ENCODE data around the gene TSPY1. TPM values are rescaled to one million over a fixed set of nuclear protein-coding genes. Genes with fewer than 3 reads are reported as not detected.
"Not testable (repeated sequence)": the region's sequence is repeated elsewhere in the genome, so short reads cannot be mapped to it uniquely, and the experiment has no call there.

TSPY1 gene, protein sequence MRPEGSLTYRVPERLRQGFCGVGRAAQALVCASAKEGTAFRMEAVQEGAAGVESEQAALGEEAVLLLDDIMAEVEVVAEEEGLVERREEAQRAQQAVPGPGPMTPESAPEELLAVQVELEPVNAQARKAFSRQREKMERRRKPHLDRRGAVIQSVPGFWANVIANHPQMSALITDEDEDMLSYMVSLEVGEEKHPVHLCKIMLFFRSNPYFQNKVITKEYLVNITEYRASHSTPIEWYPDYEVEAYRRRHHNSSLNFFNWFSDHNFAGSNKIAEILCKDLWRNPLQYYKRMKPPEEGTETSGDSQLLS
- total RNA-seq (not detected in 2 replicates), polyA plus RNA-seq (not detected in 2 replicates), polyA minus RNA-seq (ENCODE audit: low replicate concordance) (not detected in 2 replicates)
- not detected in 2 replicates for polyA plus RNA-seq (2012)

DNA sequence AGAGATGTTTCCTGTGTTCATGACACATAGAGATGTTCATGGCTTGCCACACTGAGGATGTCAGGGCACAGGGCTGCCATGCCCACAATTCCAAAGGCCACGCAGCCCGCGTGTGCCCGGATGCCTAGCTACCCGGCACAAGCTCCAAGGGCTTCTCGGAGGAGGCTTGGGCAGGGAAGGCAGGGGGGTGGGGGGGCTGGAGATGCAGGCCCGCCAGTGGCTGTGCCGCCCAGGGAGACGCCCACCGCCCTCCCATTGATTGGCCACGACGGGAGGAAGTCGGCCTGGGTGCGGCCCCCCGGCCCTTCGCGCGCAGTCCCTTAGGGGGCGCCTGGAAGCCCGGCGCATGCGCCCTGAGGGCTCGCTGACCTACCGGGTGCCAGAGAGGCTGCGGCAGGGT, at the start of gene TSPY1:
Gene TSPY1, plus strand, starts transcription at position 301 of the 400 bp plus-strand sequence. Its CDS starts 46 bp downstream, at position 347.
- not testable (repeated sequence) for H3K4me1 ChIP-seq (ENCODE audit: control insufficient read depth, extremely low read depth, insufficient read depth, low read length); H3K4me2 ChIP-seq (ENCODE audit: extremely low read depth, insufficient read depth, low read length); DNase-seq (ENCODE audit: low read depth in 2 of 2); H3K27ac ChIP-seq (ENCODE audit: insufficient read depth, low read length); H2AFZ ChIP-seq (ENCODE audit: low read length); H3K79me2 ChIP-seq (ENCODE audit: control insufficient read depth, insufficient read depth, low read length); H3K4me3 ChIP-seq (replicated peaks in 1 of 4; ENCODE audit: control extremely low read depth in 1 of 4, insufficient read depth in 1 of 4, low read depth in 3 of 4, low read length in 4 of 4); H3K27me3 ChIP-seq (ENCODE audit: control insufficient read depth, insufficient read depth, low read length); H3K9ac ChIP-seq (ENCODE audit: insufficient read depth, low read length); H3K9me3 ChIP-seq (ENCODE audit: control insufficient read depth, insufficient read depth, low read depth, low read length); H4K20me1 ChIP-seq (ENCODE audit: control insufficient read depth, extremely low read depth, insufficient read depth, low read length); H3K36me3 ChIP-seq (ENCODE audit: control insufficient read depth, insufficient read depth, low read length)

DNA sequence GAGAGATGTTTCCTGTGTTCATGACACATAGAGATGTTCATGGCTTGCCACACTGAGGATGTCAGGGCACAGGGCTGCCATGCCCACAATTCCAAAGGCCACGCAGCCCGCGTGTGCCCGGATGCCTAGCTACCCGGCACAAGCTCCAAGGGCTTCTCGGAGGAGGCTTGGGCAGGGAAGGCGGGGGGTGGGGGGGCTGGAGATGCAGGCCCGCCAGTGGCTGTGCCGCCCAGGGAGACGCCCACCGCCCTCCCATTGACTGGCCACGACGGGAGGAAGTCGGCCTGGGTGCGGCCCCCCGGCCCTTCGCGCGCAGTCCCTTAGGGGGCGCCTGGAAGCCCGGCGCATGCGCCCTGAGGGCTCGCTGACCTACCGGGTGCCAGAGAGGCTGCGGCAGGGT, 20.2 kb downstream of the TSPY1 start, which contains the start of gene TSPY9:
Gene TSPY9, plus strand, starts transcription at position 301 of the 400 bp plus-strand sequence. Its CDS starts 46 bp downstream, at position 347.
- H3K4me2 ChIP-seq (ENCODE audit: extremely low read depth, insufficient read depth, low read length); H3K27ac ChIP-seq (ENCODE audit: insufficient read depth, low read length); H3K36me3 ChIP-seq (ENCODE audit: control insufficient read depth, insufficient read depth, low read length); H4K20me1 ChIP-seq (ENCODE audit: control insufficient read depth, extremely low read depth, insufficient read depth, low read length); H2AFZ ChIP-seq (ENCODE audit: low read length); DNase-seq (ENCODE audit: low read depth in 2 of 2); H3K79me2 ChIP-seq (ENCODE audit: control insufficient read depth, insufficient read depth, low read length); H3K9ac ChIP-seq (ENCODE audit: insufficient read depth, low read length); H3K4me3 ChIP-seq (replicated peaks in 1 of 4; ENCODE audit: control extremely low read depth in 1 of 4, insufficient read depth in 1 of 4, low read depth in 3 of 4, low read length in 4 of 4); H3K9me3 ChIP-seq (ENCODE audit: control insufficient read depth, insufficient read depth, low read depth, low read length); H3K27me3 ChIP-seq (ENCODE audit: control insufficient read depth, insufficient read depth, low read length); H3K4me1 ChIP-seq (ENCODE audit: control insufficient read depth, extremely low read depth, insufficient read depth, low read length): not testable (repeated sequence)

- H3K4me2 ChIP-seq (ENCODE audit: extremely low read depth, insufficient read depth, low read length); H3K27me3 ChIP-seq (ENCODE audit: control insufficient read depth, insufficient read depth, low read length); H3K9ac ChIP-seq (ENCODE audit: insufficient read depth, low read length); H3K36me3 ChIP-seq (ENCODE audit: control insufficient read depth, insufficient read depth, low read length); H3K9me3 ChIP-seq (ENCODE audit: control insufficient read depth, insufficient read depth, low read depth, low read length); H3K4me3 ChIP-seq (replicated peaks in 1 of 4; ENCODE audit: control extremely low read depth in 1 of 4, insufficient read depth in 1 of 4, low read depth in 3 of 4, low read length in 4 of 4); H3K4me1 ChIP-seq (ENCODE audit: control insufficient read depth, extremely low read depth, insufficient read depth, low read length); DNase-seq (ENCODE audit: low read depth in 2 of 2); H4K20me1 ChIP-seq (ENCODE audit: control insufficient read depth, extremely low read depth, insufficient read depth, low read length); H3K27ac ChIP-seq (ENCODE audit: insufficient read depth, low read length); H2AFZ ChIP-seq (ENCODE audit: low read length); H3K79me2 ChIP-seq (ENCODE audit: control insufficient read depth, insufficient read depth, low read length): not testable (repeated sequence)
These were observed 37.6 kb downstream of the TSPY1 start for GRCh38 chrY:9504396-9504795.

GRCh38 chrY:9516287-9516686, 49.5 kb downstream of the TSPY1 start:
- H3K27ac ChIP-seq (ENCODE audit: insufficient read depth, low read length); H4K20me1 ChIP-seq (ENCODE audit: control insufficient read depth, extremely low read depth, insufficient read depth, low read length); H3K36me3 ChIP-seq (ENCODE audit: control insufficient read depth, insufficient read depth, low read length); H3K9ac ChIP-seq (ENCODE audit: insufficient read depth, low read length); H3K4me2 ChIP-seq (ENCODE audit: extremely low read depth, insufficient read depth, low read length); H2AFZ ChIP-seq (ENCODE audit: low read length); H3K4me1 ChIP-seq (ENCODE audit: control insufficient read depth, extremely low read depth, insufficient read depth, low read length); H3K27me3 ChIP-seq (ENCODE audit: control insufficient read depth, insufficient read depth, low read length); H3K79me2 ChIP-seq (ENCODE audit: control insufficient read depth, insufficient read depth, low read length); H3K9me3 ChIP-seq (ENCODE audit: control insufficient read depth, insufficient read depth, low read depth, low read length); DNase-seq (ENCODE audit: low read depth in 2 of 2); H3K4me3 ChIP-seq (replicated peaks in 1 of 4; ENCODE audit: control extremely low read depth in 1 of 4, insufficient read depth in 1 of 4, low read depth in 3 of 4, low read length in 4 of 4): not testable (repeated sequence)

Other genes starting within 250 kb of the TSPY1 start
- gene TSPY4, start 129.5 kb upstream of the TSPY1 start, total RNA-seq = not detected in 2 replicates
- gene TSPY4, start 129.5 kb upstream of the TSPY1 start, polyA plus RNA-seq = not detected in 2 replicates
- gene TSPY8, start 109.2 kb upstream of the TSPY1 start, total RNA-seq = not detected in 2 replicates
- not detected in 2 replicates for gene TSPY8, start 109.2 kb upstream of the TSPY1 start, polyA plus RNA-seq
- gene TSPY3, start 68.5 kb upstream of the TSPY1 start, total RNA-seq = not detected in 2 replicates
- gene TSPY3, start 68.5 kb upstream of the TSPY1 start, polyA plus RNA-seq = not detected in 2 replicates
- gene TSPY9, start 20.3 kb downstream of the TSPY1 start, total RNA-seq = not detected in 2 replicates
- gene TSPY9, start 20.3 kb downstream of the TSPY1 start, polyA plus RNA-seq = not detected in 2 replicates
- not detected in 2 replicates for gene TSPY10, start 60.9 kb downstream of the TSPY1 start, total RNA-seq
- gene TSPY10, start 60.9 kb downstream of the TSPY1 start, polyA plus RNA-seq = not detected in 2 replicates

Data from fibroblast of lung (primary cell).